Measurements from ENCODE around the gene PTPN4. TPM values are rescaled to one million over a fixed set of nuclear protein-coding genes. Genes with fewer than 3 reads are reported as not detected.

Gene PTPN4
- total RNA-seq, 1 experiment from 2014 or later, result 80.5 TPM

- Histone ChIP-seq H3K9ac (ENCODE audit: extremely low read depth, insufficient read length, low read length) (no peak overlapping the region), H2BK12ac (ENCODE audit: insufficient read length, low read depth, low read length) (no peak overlapping the region), H3K27me3 (ENCODE audit: insufficient read depth, low read length) (no peaks in the 10 kb centered on the region), H3K4me2 (ENCODE audit: insufficient read depth, insufficient read length, low read length) (no peak overlapping the region), H3K18ac (ENCODE audit: insufficient read length, low read depth, low read length) (no peak overlapping the region), H3K14ac (ENCODE audit: insufficient read depth, low read length) (no peak overlapping the region), H4K20me1 (ENCODE audit: control insufficient read depth, insufficient read depth, insufficient read length) (no peaks in the 10 kb centered on the region), H2BK5ac (ENCODE audit: insufficient read length, low read length) (no peak overlapping the region), H3K27ac (ENCODE audit: insufficient read length, low read depth, low read length) (no peak overlapping the region), H2AFZ (ENCODE audit: low read length) (no peak overlapping the region), H3K23ac (ENCODE audit: insufficient read length, low read depth, low read length) (no peak overlapping the region), H4K8ac (replicated peaks; ENCODE audit: insufficient read length, low read depth, low read length) (no peak overlapping the region), H2BK20ac (ENCODE audit: low read depth, low read length, poor library complexity, severe bottlenecking) (no peak overlapping the region), H3K56ac (ENCODE audit: insufficient read length, low read depth, low read length) (no peak overlapping the region), H3K23me2 (ENCODE audit: insufficient read length, low read depth, low read length, poor library complexity, severe bottlenecking) (no peaks in the 10 kb centered on the region), H4K91ac (ENCODE audit: insufficient read length, low read depth, low read length) (no peak overlapping the region), H3K4ac (ENCODE audit: low read depth, low read length) (no peak overlapping the region), H2BK15ac (ENCODE audit: low read depth, low read length) (no peak overlapping the region), H4K5ac (ENCODE audit: insufficient read length, low read depth, low read length) (no peak overlapping the region), H2BK120ac (ENCODE audit: low read depth, low read length, poor library complexity, severe bottlenecking) (no peak overlapping the region), H2AK5ac (ENCODE audit: insufficient read length, low read length) (no peak overlapping the region), H3K9me3 (ENCODE audit: control insufficient read depth, low read depth, low read length) (no peaks in the 10 kb centered on the region), H3K79me2 (ENCODE audit: insufficient read depth, low read length) (no peaks in the 10 kb centered on the region), H3T11ph (ENCODE audit: low read length) (no peak overlapping the region), H3K4me1 (ENCODE audit: insufficient read depth, low read length) (no peaks in the 10 kb centered on the region; the same call in 1 of the 2 replicates), H3K79me1 (ENCODE audit: insufficient read depth, low read depth, low read length, poor library complexity, severe bottlenecking) (no peaks in the 10 kb centered on the region)
- Mint-ChIP-seq H3K27me3 (ENCODE audit: low read depth) (no peaks in the 10 kb centered on the region; the same call in 1 of the 2 replicates), H3K9me3 (no peaks in the 10 kb centered on the region), H3K4me1 (peaks cover 12 to 16% of the 10 kb centered on the region in 2 experiments), H3K36me3 (ENCODE audit: insufficient read depth in 1 of 3, low read depth in 3 of 3) (no peaks in the 10 kb centered on the region), H3K27ac (no peak overlapping the region; a peak in 1 of 7 replicates), H3K4me3 (no peak overlapping the region)
- no peak for TF ChIP-seq CTCF (conservative IDR thresholded peaks at IDR 0.05)
- no peak for DNase-seq
- no CpG with 5 or more reads among the region's 11 CpGs for WGBS (ENCODE audit: extremely low coverage, insufficient read length, low lambda C conversion rate)
These were observed 27.7 kb upstream of the PTPN4 start for GRCh38 chr2:119731983-119732382.
